SU-DHL-6 (cell line): ENCODE data around the gene RAB43.

Experiments used
- EZH2phosphoT487 ChIP-seq: fragments of 200-600 bp; sonication (generic), shearing (Covaris generic); conservative IDR thresholded peaks from 2 replicates; pipeline ENCODE4 v1.6.1; 2018; ENCODE audit warnings: mild to moderate bottlenecking, antibody characterized with exemption, low read length, moderate library complexity, mixed read lengths
- TF ChIP-seq, protein P1 (sequence below): fragments of 200-600 bp; sonication (generic); IDR thresholded peaks from one replicate; pipeline ENCODE4 v1.5.1; 2017; ENCODE audit warnings: antibody characterized with exemption, mild to moderate bottlenecking, low read length, moderate library complexity; ENCODE audit not compliant: insufficient read depth, poor library complexity, severe bottlenecking

DNA sequence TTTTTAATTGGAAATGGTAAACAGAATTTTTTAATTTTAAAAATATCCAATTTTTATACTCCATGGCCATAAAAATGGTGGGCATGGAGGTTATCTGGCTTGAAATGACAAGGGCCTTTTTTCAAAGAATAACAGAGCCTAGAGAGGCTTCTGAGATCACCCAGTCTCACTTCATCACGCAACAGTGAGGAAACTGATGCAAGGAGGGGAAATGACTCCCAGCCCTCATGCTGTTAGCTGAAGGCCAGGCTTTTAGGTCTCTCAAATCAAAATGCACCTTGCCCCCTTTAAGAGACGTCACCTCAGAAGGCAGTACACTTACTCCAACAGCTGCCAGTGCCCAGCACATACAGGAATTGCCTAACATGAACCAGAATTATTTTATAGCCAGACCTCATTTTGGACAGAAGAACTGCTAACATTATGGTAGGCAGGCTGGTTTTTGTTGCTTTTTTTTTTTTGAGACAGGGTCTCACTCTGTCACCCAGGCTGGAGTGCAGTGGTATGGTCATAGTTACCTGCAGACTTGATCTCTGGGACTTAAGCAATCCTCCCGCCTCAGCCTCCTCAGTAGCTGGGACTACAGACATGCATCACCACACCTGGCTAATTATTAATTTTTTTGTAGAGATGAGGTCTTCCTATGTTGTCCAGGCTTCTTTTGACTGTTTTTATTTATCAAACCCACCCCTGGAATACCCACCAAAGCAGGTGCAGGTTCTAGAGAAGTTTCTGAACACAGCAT, 9.1 kb downstream of the RAB43 start:
- TF ChIP-seq, protein P1, sequence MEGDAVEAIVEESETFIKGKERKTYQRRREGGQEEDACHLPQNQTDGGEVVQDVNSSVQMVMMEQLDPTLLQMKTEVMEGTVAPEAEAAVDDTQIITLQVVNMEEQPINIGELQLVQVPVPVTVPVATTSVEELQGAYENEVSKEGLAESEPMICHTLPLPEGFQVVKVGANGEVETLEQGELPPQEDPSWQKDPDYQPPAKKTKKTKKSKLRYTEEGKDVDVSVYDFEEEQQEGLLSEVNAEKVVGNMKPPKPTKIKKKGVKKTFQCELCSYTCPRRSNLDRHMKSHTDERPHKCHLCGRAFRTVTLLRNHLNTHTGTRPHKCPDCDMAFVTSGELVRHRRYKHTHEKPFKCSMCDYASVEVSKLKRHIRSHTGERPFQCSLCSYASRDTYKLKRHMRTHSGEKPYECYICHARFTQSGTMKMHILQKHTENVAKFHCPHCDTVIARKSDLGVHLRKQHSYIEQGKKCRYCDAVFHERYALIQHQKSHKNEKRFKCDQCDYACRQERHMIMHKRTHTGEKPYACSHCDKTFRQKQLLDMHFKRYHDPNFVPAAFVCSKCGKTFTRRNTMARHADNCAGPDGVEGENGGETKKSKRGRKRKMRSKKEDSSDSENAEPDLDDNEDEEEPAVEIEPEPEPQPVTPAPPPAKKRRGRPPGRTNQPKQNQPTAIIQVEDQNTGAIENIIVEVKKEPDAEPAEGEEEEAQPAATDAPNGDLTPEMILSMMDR: no peak
- TF ChIP-seq EZH2phosphoT487: no peak
